ENCODE data around the gene PPP6R1. TPM values are rescaled to one million over a fixed set of nuclear protein-coding genes. Genes with fewer than 3 reads are reported as not detected.

The PPP6R1 gene
- polyA plus RNA-seq, 2 donors: 29.8 to 30.6 TPM

- WGBS, 2 donors: 13 to 15% methylated on average over 42 of the region's 42 CpGs
- Histone ChIP-seq H3K27ac (ENCODE audit: low read depth in 2 of 2, low read length in 1 of 2) (no peak overlapping the region), H3K27me3 (ENCODE audit: control insufficient read depth in 1 of 2, insufficient read depth in 2 of 2, low read length in 2 of 2) (no peaks in the 10 kb centered on the region), H3K4me1 (ENCODE audit: control insufficient read depth in 2 of 2, insufficient read depth in 2 of 2, low read length in 1 of 2) (peaks cover 0 to 4% of the 10 kb centered on the region in 2 donors), H3K9me3 (ENCODE audit: control insufficient read depth in 2 of 2, insufficient read depth in 1 of 2, low read depth in 1 of 2, low read length in 1 of 2) (no peaks in the 10 kb centered on the region), H3K36me3 (ENCODE audit: control insufficient read depth in 2 of 2, insufficient read depth in 2 of 2, low read length in 1 of 2) (no peaks in the 10 kb centered on the region), H3K4me3 (ENCODE audit: low read depth in 1 of 2, low read length in 2 of 2) (no peak overlapping the region)
Measured at GRCh38 chr19:55301459-55302317, 42.9 kb upstream of the PPP6R1 start.

GRCh38 chr19:55300886-55301458 is 42.2 kb upstream of the PPP6R1 start:
- H3K27me3 ChIP-seq (ENCODE audit: control insufficient read depth in 1 of 2, insufficient read depth in 2 of 2, low read length in 2 of 2): no peaks in the 10 kb centered on the region
- H3K36me3 ChIP-seq (ENCODE audit: control insufficient read depth in 2 of 2, insufficient read depth in 2 of 2, low read length in 1 of 2): no peaks in the 10 kb centered on the region
- H3K27ac ChIP-seq (ENCODE audit: low read depth in 2 of 2, low read length in 1 of 2): no peak overlapping the region
- peaks cover 0 to 4% of the 10 kb centered on the region in 2 donors for H3K4me1 ChIP-seq (ENCODE audit: control insufficient read depth in 2 of 2, insufficient read depth in 2 of 2, low read length in 1 of 2)
- WGBS, 2 donors: 71 to 72% methylated on average over 15 of the region's 15 CpGs
- H3K9me3 ChIP-seq (ENCODE audit: control insufficient read depth in 2 of 2, insufficient read depth in 1 of 2, low read depth in 1 of 2, low read length in 1 of 2): no peaks in the 10 kb centered on the region
- no peak overlapping the region for H3K4me3 ChIP-seq (ENCODE audit: low read depth in 1 of 2, low read length in 2 of 2)

- H3K27me3 ChIP-seq (ENCODE audit: control insufficient read depth in 1 of 2, insufficient read depth in 2 of 2, low read length in 2 of 2): no peaks in the 10 kb centered on the region
- H3K27ac ChIP-seq (ENCODE audit: low read depth in 2 of 2, low read length in 1 of 2): no peak overlapping the region
- WGBS, 2 donors: 87 to 90% methylated on average over 10 of the region's 10 CpGs
- peaks cover 0 to 4% of the 10 kb centered on the region in 2 donors for H3K4me1 ChIP-seq (ENCODE audit: control insufficient read depth in 2 of 2, insufficient read depth in 2 of 2, low read length in 1 of 2)
- H3K36me3 ChIP-seq (ENCODE audit: control insufficient read depth in 2 of 2, insufficient read depth in 2 of 2, low read length in 1 of 2): no peaks in the 10 kb centered on the region
- H3K9me3 ChIP-seq (ENCODE audit: control insufficient read depth in 2 of 2, insufficient read depth in 1 of 2, low read depth in 1 of 2, low read length in 1 of 2): no peaks in the 10 kb centered on the region
- H3K4me3 ChIP-seq (ENCODE audit: low read depth in 1 of 2, low read length in 2 of 2): no peak overlapping the region
Measured at GRCh38 chr19:55299991-55300390, 41.2 kb upstream of the PPP6R1 start.

- Histone ChIP-seq H3K9me3 (ENCODE audit: control insufficient read depth in 2 of 2, insufficient read depth in 1 of 2, low read depth in 1 of 2, low read length in 1 of 2) (no peaks in the 10 kb centered on the region), H3K4me1 (ENCODE audit: control insufficient read depth in 2 of 2, insufficient read depth in 2 of 2, low read length in 1 of 2) (peaks cover 0 to 4% of the 10 kb centered on the region in 2 donors), H3K27ac (ENCODE audit: low read depth in 2 of 2, low read length in 1 of 2) (no peak overlapping the region), H3K4me3 (ENCODE audit: low read depth in 1 of 2, low read length in 2 of 2) (no peak overlapping the region), H3K36me3 (ENCODE audit: control insufficient read depth in 2 of 2, insufficient read depth in 2 of 2, low read length in 1 of 2) (no peaks in the 10 kb centered on the region), H3K27me3 (ENCODE audit: control insufficient read depth in 1 of 2, insufficient read depth in 2 of 2, low read length in 2 of 2) (no peaks in the 10 kb centered on the region)
- 87 to 90% methylated on average over 10 of the region's 10 CpGs for WGBS, 2 donors
Measured at GRCh38 chr19:55297267-55297666, 38.5 kb upstream of the PPP6R1 start.

GRCh38 chr19:55289117-55289796 is 30.4 kb upstream of the PPP6R1 start:
- 94 to 96% methylated on average over 9 of the region's 9 CpGs for WGBS, 2 donors

GRCh38 chr19:55287361-55288079 is 28.7 kb upstream of the PPP6R1 start:
- H3K27ac ChIP-seq (ENCODE audit: low read depth in 2 of 2, low read length in 1 of 2): no peak overlapping the region
- H3K4me3 ChIP-seq (ENCODE audit: low read depth in 1 of 2, low read length in 2 of 2): no peak overlapping the region
- WGBS, 2 donors: 86 to 87% methylated on average over 21 of the region's 21 CpGs
- no peaks in the 10 kb centered on the region for H3K36me3 ChIP-seq (ENCODE audit: control insufficient read depth in 2 of 2, insufficient read depth in 2 of 2, low read length in 1 of 2)
- H3K27me3 ChIP-seq (ENCODE audit: control insufficient read depth in 1 of 2, insufficient read depth in 2 of 2, low read length in 2 of 2): no peaks in the 10 kb centered on the region
- H3K9me3 ChIP-seq (ENCODE audit: control insufficient read depth in 2 of 2, insufficient read depth in 1 of 2, low read depth in 1 of 2, low read length in 1 of 2): no peaks in the 10 kb centered on the region
- H3K4me1 ChIP-seq (ENCODE audit: control insufficient read depth in 2 of 2, insufficient read depth in 2 of 2, low read length in 1 of 2): no peaks in the 10 kb centered on the region

More at GRCh38 chr19:55289117-55289796, 30.4 kb upstream of the PPP6R1 start:
- H3K9me3 ChIP-seq (ENCODE audit: control insufficient read depth in 2 of 2, insufficient read depth in 1 of 2, low read depth in 1 of 2, low read length in 1 of 2): no peaks in the 10 kb centered on the region
- no peak overlapping the region for H3K27ac ChIP-seq (ENCODE audit: low read depth in 2 of 2, low read length in 1 of 2)
- H3K27me3 ChIP-seq (ENCODE audit: control insufficient read depth in 1 of 2, insufficient read depth in 2 of 2, low read length in 2 of 2): no peaks in the 10 kb centered on the region
- no peaks in the 10 kb centered on the region for H3K36me3 ChIP-seq (ENCODE audit: control insufficient read depth in 2 of 2, insufficient read depth in 2 of 2, low read length in 1 of 2)
- H3K4me3 ChIP-seq (ENCODE audit: low read depth in 1 of 2, low read length in 2 of 2): no peak overlapping the region
- H3K4me1 ChIP-seq (ENCODE audit: control insufficient read depth in 2 of 2, insufficient read depth in 2 of 2, low read length in 1 of 2): no peaks in the 10 kb centered on the region

GRCh38 chr19:55285229-55285890 is 26.5 kb upstream of the PPP6R1 start:
- Histone ChIP-seq H3K4me1 (ENCODE audit: control insufficient read depth in 2 of 2, insufficient read depth in 2 of 2, low read length in 1 of 2) (peaks cover 0 to 2% of the 10 kb centered on the region in 2 donors), H3K27ac (ENCODE audit: low read depth in 2 of 2, low read length in 1 of 2) (no peak overlapping the region), H3K4me3 (ENCODE audit: low read depth in 1 of 2, low read length in 2 of 2) (no peak overlapping the region), H3K36me3 (ENCODE audit: control insufficient read depth in 2 of 2, insufficient read depth in 2 of 2, low read length in 1 of 2) (no peaks in the 10 kb centered on the region), H3K9me3 (ENCODE audit: control insufficient read depth in 2 of 2, insufficient read depth in 1 of 2, low read depth in 1 of 2, low read length in 1 of 2) (no peaks in the 10 kb centered on the region), H3K27me3 (ENCODE audit: control insufficient read depth in 1 of 2, insufficient read depth in 2 of 2, low read length in 2 of 2) (no peaks in the 10 kb centered on the region)
- 52 to 54% methylated on average over 17 to 18 of the region's 18 CpGs for WGBS, 2 donors

GRCh38 chr19:55284405-55285058 is 25.7 kb upstream of the PPP6R1 start:
- Histone ChIP-seq H3K4me1 (ENCODE audit: control insufficient read depth in 2 of 2, insufficient read depth in 2 of 2, low read length in 1 of 2) (peaks cover 0 to 3% of the 10 kb centered on the region in 2 donors), H3K4me3 (ENCODE audit: low read depth in 1 of 2, low read length in 2 of 2) (peak overlapping the region in 1 of 2 donors; percentile 38), H3K27ac (ENCODE audit: low read depth in 2 of 2, low read length in 1 of 2) (peak overlapping the region; percentile 8 to 35), H3K27me3 (ENCODE audit: control insufficient read depth in 1 of 2, insufficient read depth in 2 of 2, low read length in 2 of 2) (no peaks in the 10 kb centered on the region), H3K9me3 (ENCODE audit: control insufficient read depth in 2 of 2, insufficient read depth in 1 of 2, low read depth in 1 of 2, low read length in 1 of 2) (no peaks in the 10 kb centered on the region), H3K36me3 (ENCODE audit: control insufficient read depth in 2 of 2, insufficient read depth in 2 of 2, low read length in 1 of 2) (no peaks in the 10 kb centered on the region)
- WGBS, 2 donors: 20 to 53% methylated on average over 5 to 16 of the region's 16 CpGs

Measured in esophagus (tissue), 2 donors.